Lung (tissue), 12 donors: ENCODE measurements around the gene FBLN5. TPM values are rescaled to one million over a fixed set of nuclear protein-coding genes. Genes with fewer than 3 reads are reported as not detected.
"Not testable (repeated sequence)": the region's sequence is repeated elsewhere in the genome, so short reads cannot be mapped to it uniquely, and the experiment has no call there.

Experiments used
- ATAC-seq: fragments of 200-7000 bp; cut with Tn5 transposase; one replicate; pipeline ENCODE4 v1.9.1; 2020; ENCODE audit warnings: moderate number of reproducible peaks; ENCODE audit not compliant: insufficient read depth, low FRiP score
- DNase-seq, 3 donors: peaks; one replicate each; pipeline ENCODE4 v3.0.0-alpha.2; 2013 to 2017
- H3K27ac ChIP-seq, 2 donors: one replicate each; pipeline ENCODE4 v1.5.1; 2013; ENCODE audit warnings: mild to moderate bottlenecking in 2 of 2, moderate library complexity in 2 of 2, control low read depth in 1 of 2, inconsistent platforms in 1 of 2, low read depth in 1 of 2, low read length in 1 of 2
- H3K27me3 ChIP-seq, 3 donors: one replicate each; pipeline ENCODE4 v1.5.1; 2013; ENCODE audit warnings: low read length in 2 of 3; ENCODE audit not compliant: control insufficient read depth in 3 of 3, insufficient read depth in 3 of 3
- H3K36me3 ChIP-seq, 4 donors: one replicate each; pipeline ENCODE4 v1.5.1; 2013; ENCODE audit warnings: low read length in 4 of 4, mild to moderate bottlenecking in 1 of 4, moderate library complexity in 1 of 4; ENCODE audit not compliant: control insufficient read depth in 4 of 4, insufficient read depth in 4 of 4
- H3K4me1 ChIP-seq, 5 donors: one replicate each; pipeline ENCODE4 v1.5.1; 2013; ENCODE audit warnings: low read length in 5 of 5, mild to moderate bottlenecking in 2 of 5, moderate library complexity in 1 of 5; ENCODE audit not compliant: control insufficient read depth in 5 of 5, insufficient read depth in 5 of 5
- H3K4me3 ChIP-seq: one replicate; pipeline ENCODE4 v1.5.1; 2013; ENCODE audit warnings: mild to moderate bottlenecking, control low read depth, moderate library complexity
- H3K9ac ChIP-seq, 2 donors: one replicate each; pipeline ENCODE4 v1.5.1; 2013; ENCODE audit warnings: low read length in 2 of 2, control low read depth in 1 of 2; ENCODE audit not compliant: insufficient read depth in 1 of 2
- H3K9me3 ChIP-seq, 4 donors: one replicate each; pipeline ENCODE4 v1.5.1; 2013; ENCODE audit warnings: low read length in 3 of 4, mild to moderate bottlenecking in 1 of 4, moderate library complexity in 1 of 4; ENCODE audit not compliant: control insufficient read depth in 4 of 4, insufficient read depth in 3 of 4
- CTCF ChIP-seq: IDR thresholded peaks from 2 replicates; pipeline ENCODE4 v1.5.1; 2012; ENCODE audit warnings: mild to moderate bottlenecking; ENCODE audit errors: control extremely low read depth, extremely low read depth
- WGBS, 2 donors: extraction: QIAGEN DNeasy Blood & Tissue Kit; methylation state at CpG; one replicate each; pipeline ENCODE4 v1.1.7; 2013; 5-methylcytosine and 5-hydroxymethylcytosine counted together
- polyA plus RNA-seq, 2 donors: library from polyadenylated mRNA; stranded (reverse); fragments of 200-250 nt; gene quantifications; one replicate each; pipeline ENCODE4 v1.2.1, GENCODE V29; 2013
- total RNA-seq, 2 donors: library from RNA; depleted of rRNA in 1 of 2; stranded (reverse); fragments of >200 nt in 1 of 2; gene quantifications; one replicate each; pipeline ENCODE4 v1.2.1, GENCODE V29; 2014 to 2021
- donor health status: control.
- donor health status: control.
- donor health status: Bipolar disorder and iron deficiency.
- donor health status: healthy.
- donor health status: DM: yes; HTN: yes; CAD: no.

The FBLN5 gene
- total and polyA plus RNA-seq, 4 donors, result 43.1 to 83.0 (median 72.0) TPM

- H3K4me1 ChIP-seq, result peaks cover 0 to 9% (median 3%) of the 10 kb centered on the region in 5 donors
- no peak for TF ChIP-seq CTCF
- no peak for ATAC-seq
- 36 to 47% methylated on average over 1 of the region's 1 CpG for WGBS, 2 donors
- H3K27ac ChIP-seq, result no peak overlapping the region
- no peaks in the 10 kb centered on the region for H3K27me3 ChIP-seq
- no peak for DNase-seq
- no peak overlapping the region for H3K4me3 ChIP-seq
- H3K9ac ChIP-seq, result no peak overlapping the region
- no peaks in the 10 kb centered on the region for H3K9me3 ChIP-seq
- no peaks in the 10 kb centered on the region for H3K36me3 ChIP-seq
Measured at GRCh38 chr14:91851563-91851962, 95.9 kb downstream of the FBLN5 start.

- WGBS, 2 donors, result 77 to 84% methylated on average over 4 of the region's 4 CpGs
Measured at GRCh38 chr14:91848504-91849001, 98.9 kb downstream of the FBLN5 start.

GRCh38 chr14:91847693-91848092 lies 99.8 kb downstream of the FBLN5 start:
- no peaks in the 10 kb centered on the region for H3K4me1 ChIP-seq
- 51 to 76% methylated on average over 1 of the region's 1 CpG for WGBS, 2 donors
- no peak overlapping the region for H3K4me3 ChIP-seq
- no peaks in the 10 kb centered on the region for H3K27me3 ChIP-seq
- no peaks in the 10 kb centered on the region for H3K9me3 ChIP-seq
- DNase-seq (no peak), ATAC-seq (no peak)
- no peak for TF ChIP-seq CTCF
- H3K27ac ChIP-seq, result no peak overlapping the region
- no peaks in the 10 kb centered on the region for H3K36me3 ChIP-seq
- no peak overlapping the region for H3K9ac ChIP-seq

More at GRCh38 chr14:91848504-91849001, 98.9 kb downstream of the FBLN5 start:
- no peak overlapping the region for H3K9ac ChIP-seq
- no peak overlapping the region for H3K27ac ChIP-seq
- no peaks in the 10 kb centered on the region for H3K36me3 ChIP-seq
- ATAC-seq, result no peak
- H3K4me1 ChIP-seq, result peaks cover 0 to 7% (median 3%) of the 10 kb centered on the region in 5 donors
- no peak for TF ChIP-seq CTCF
- H3K27me3 ChIP-seq, result no peaks in the 10 kb centered on the region
- DNase-seq, result no peak
- no peaks in the 10 kb centered on the region for H3K9me3 ChIP-seq
- no peak overlapping the region for H3K4me3 ChIP-seq

GRCh38 chr14:91845652-91846051 lies 101.8 kb downstream of the FBLN5 start:
- no peak overlapping the region for H3K27ac ChIP-seq
- no peak overlapping the region for H3K9ac ChIP-seq
- no peaks in the 10 kb centered on the region for H3K4me1 ChIP-seq
- no peaks in the 10 kb centered on the region for H3K36me3 ChIP-seq
- H3K4me3 ChIP-seq, result no peak overlapping the region
- WGBS, 2 donors, result 88 to 93% methylated on average over 2 of the region's 2 CpGs
- no peaks in the 10 kb centered on the region for H3K9me3 ChIP-seq
- ATAC-seq, result no peak
- H3K27me3 ChIP-seq, result no peaks in the 10 kb centered on the region
- TF ChIP-seq CTCF, result no peak
- no peak for DNase-seq

- not testable (repeated sequence) for ATAC-seq, H3K4me1 ChIP-seq
- WGBS, 2 donors, result 97% methylated on average over 8 of the region's 8 CpGs
Measured at GRCh38 chr14:91845056-91845455, 102.4 kb downstream of the FBLN5 start.

More at GRCh38 chr14:91845056-91845455, 102.4 kb downstream of the FBLN5 start:
- not testable (repeated sequence) for H3K4me3 ChIP-seq, DNase-seq, H3K27me3 ChIP-seq, H3K27ac ChIP-seq, H3K36me3 ChIP-seq, H3K9ac ChIP-seq, H3K9me3 ChIP-seq
